Measurements from ENCODE around the gene ZDHHC17.

Gene ZDHHC17

GRCh38 chr12:76879710-76880518, 116.0 kb downstream of the ZDHHC17 start:
- no peak for DNase-seq

- no peak for DNase-seq
Measured at GRCh38 chr12:76880519-76881023, 116.7 kb downstream of the ZDHHC17 start.

- DNase-seq = no peak
Measured at GRCh38 chr12:76881142-76881541, 117.2 kb downstream of the ZDHHC17 start.

- DNase-seq = no peak
Measured at GRCh38 chr12:76882367-76882766, 118.5 kb downstream of the ZDHHC17 start.

GRCh38 chr12:76883151-76883550, 119.2 kb downstream of the ZDHHC17 start:
- no peak for DNase-seq

- DNase-seq = peak; percentile 73
Measured at GRCh38 chr12:76883811-76884210, 119.9 kb downstream of the ZDHHC17 start.

- DNase-seq = no peak
Measured at GRCh38 chr12:76888775-76889174, 124.9 kb downstream of the ZDHHC17 start.

GRCh38 chr12:76890151-76891143, 126.5 kb downstream of the ZDHHC17 start:
- no peak for DNase-seq

- no peak for DNase-seq
Measured at GRCh38 chr12:76891609-76892008, 127.7 kb downstream of the ZDHHC17 start.

- DNase-seq = no peak
Measured at GRCh38 chr12:76895796-76896195, 131.9 kb downstream of the ZDHHC17 start.

GRCh38 chr12:76896274-76896673, 132.4 kb downstream of the ZDHHC17 start:
- DNase-seq = no peak

- no peak for DNase-seq
Measured at GRCh38 chr12:76898442-76898841, 134.5 kb downstream of the ZDHHC17 start.

GRCh38 chr12:76899522-76899921, 135.6 kb downstream of the ZDHHC17 start:
- DNase-seq = no peak

GRCh38 chr12:76901628-76902380, 137.9 kb downstream of the ZDHHC17 start:
- DNase-seq = no peak

Data from right hindlimb (tissue), 1 donor.